GM12878 (cell line): ENCODE data around the gene TRANK1. TPM values are rescaled to one million over a fixed set of nuclear protein-coding genes. Genes with fewer than 3 reads are reported as not detected.

Experiments used
- ATAC-seq: fragments of 200-7000 bp; cut with Tn5 transposase; 3 replicates; pipeline ENCODE4 v1.9.1; 2020; ENCODE audit warnings: mild to moderate bottlenecking, moderate library complexity
- BruUV-seq: library from RNA; stranded (reverse); fragments of 400-500 nt; replicated peaks from 2 replicates; lab custom pipeline; 2021; lab: Mats Ljungman, UMichigan
- CTCF ChIA-PET: fragments of 300-600 bp; sonication (Branson Sonifier 250); formaldehyde crosslinking; extraction: SDS; loops from one replicate; lab custom pipeline; 2021; ENCODE audit warnings: inconsistent platforms; lab: Yijun Ruan, JAX
- POLR2A ChIA-PET: fragments of 350-600 bp; formaldehyde crosslinking; extraction: SDS; loops from one replicate; lab custom pipeline; 2021; ENCODE audit warnings: inconsistent platforms; lab: Charles Lee
- RAD21 ChIA-PET: fragments of 300-600 bp; sonication (Branson Sonifier 250); formaldehyde crosslinking; loops from one replicate; lab custom pipeline; 2023; ENCODE audit warnings: antibody characterized with exemption; ENCODE audit not compliant: unreplicated experiment; lab: Charles Lee
- SMC1A ChIA-PET: fragments of 300-600 bp; sonication (Branson Sonifier 250); formaldehyde crosslinking; loops from one replicate; lab custom pipeline; 2023; ENCODE audit not compliant: unreplicated experiment, uncharacterized antibody; lab: Charles Lee
- DNase-seq: peaks from one replicate; pipeline ENCODE4 v3.0.0-alpha.2; 2011; ENCODE audit warnings: low read depth, low spot score
- FAIRE-seq: peaks from 3 replicates; lab custom pipeline; 2011; peaks lifted over from hg19 to GRCh38; lab: Jason Lieb, UNC
- H2AFZ ChIP-seq: 2 replicates; pipeline ENCODE4 v1.6.0; 2011; ENCODE audit warnings: low read depth, low read length, control low read depth; ENCODE audit not compliant: control insufficient read depth
- H3K27ac ChIP-seq: 2 replicates; pipeline ENCODE4 v1.5.1; 2011; ENCODE audit warnings: control low read depth; ENCODE audit not compliant: control insufficient read depth, insufficient read depth
- H3K27me3 ChIP-seq, 2 experiments: replicated peaks in 1 of 2; 2 replicates each; pipeline versions ENCODE4 v1.6.0 to v1.6.1; 2011; ENCODE audit warnings: low read length in 1 of 2; ENCODE audit not compliant: control insufficient read depth in 2 of 2, insufficient read depth in 2 of 2
- H3K36me3 ChIP-seq, 2 experiments: 2 replicates each; pipeline ENCODE4 v1.5.1; 2011; ENCODE audit warnings: low read length in 1 of 2; ENCODE audit not compliant: control insufficient read depth in 2 of 2, insufficient read depth in 2 of 2
- H3K4me1 ChIP-seq: 2 replicates; pipeline ENCODE4 v1.6.1; 2011; ENCODE audit warnings: mild to moderate bottlenecking, low read length, moderate library complexity, mixed read lengths; ENCODE audit not compliant: control insufficient read depth, insufficient read depth
- H3K4me2 ChIP-seq: 2 replicates; pipeline ENCODE4 v1.6.0; 2011; ENCODE audit warnings: control low read depth; ENCODE audit not compliant: control insufficient read depth, insufficient read depth
- H3K4me3 ChIP-seq: fragments of 200-600 bp; sonication (generic); 2 replicates; pipeline ENCODE4 v1.5.1; 2016
- H3K79me2 ChIP-seq: 2 replicates; pipeline ENCODE4 v1.6.0; 2011; ENCODE audit warnings: low read length; ENCODE audit not compliant: control insufficient read depth, insufficient read depth
- H3K9ac ChIP-seq: 2 replicates; pipeline ENCODE4 v1.8.0; 2011; ENCODE audit warnings: low read length, control low read depth, mixed read lengths; ENCODE audit not compliant: control insufficient read depth, insufficient read depth
- H3K9me3 ChIP-seq: replicated peaks from 3 replicates; pipeline ENCODE4 v1.5.1; 2011; ENCODE audit warnings: mild to moderate bottlenecking, low read length; ENCODE audit not compliant: control insufficient read depth, insufficient read depth
- H4K20me1 ChIP-seq: 2 replicates; pipeline ENCODE4 v1.6.0; 2011; ENCODE audit not compliant: control insufficient read depth, insufficient read depth
- ATF2 ChIP-seq: IDR thresholded peaks from 2 replicates; pipeline ENCODE4 v1.6.1; 2012; ENCODE audit warnings: low read length, inconsistent platforms
- EED ChIP-seq: sonication (generic); IDR thresholded peaks from 2 replicates; pipeline ENCODE4 v1.6.1; 2016; ENCODE audit warnings: antibody characterized with exemption, low read depth
- MXI1 ChIP-seq: fragments of 150-350 bp; IDR thresholded peaks from 2 replicates; pipeline ENCODE4 v1.6.1; 2011; ENCODE audit warnings: low read depth, mild to moderate bottlenecking, inconsistent platforms, low read length, improper control_type of control experiment
- NFIC ChIP-seq: IDR thresholded peaks from 2 replicates; pipeline ENCODE4 v1.6.1; 2012; ENCODE audit warnings: low read depth, mild to moderate bottlenecking, inconsistent platforms, low read length, moderate library complexity
- NR2F1 ChIP-seq: fragments of 450-650 bp; conservative IDR thresholded peaks from 2 replicates; pipeline ENCODE4 v1.6.1; 2017; ENCODE audit warnings: mild to moderate bottlenecking
- POLR2AphosphoS2 ChIP-seq: IDR thresholded peaks from 2 replicates; pipeline ENCODE4 v1.6.1; 2011; ENCODE audit warnings: low read depth, mild to moderate bottlenecking, low read length, improper control_type of control experiment, moderate library complexity
- RUNX3 ChIP-seq: IDR thresholded peaks from 2 replicates; pipeline ENCODE4 v1.6.1; 2012; ENCODE audit warnings: low read length, inconsistent platforms
- SIN3A ChIP-seq: IDR thresholded peaks from 2 replicates; pipeline ENCODE4 v1.6.1; 2012; ENCODE audit warnings: low read depth, low read length, improper control_type of control experiment
- SRF ChIP-seq, 2 experiments: IDR thresholded peaks; 2 replicates each; pipeline ENCODE4 v1.6.1; 2011; ENCODE audit warnings: low read depth in 2 of 2, low read length in 2 of 2, mild to moderate bottlenecking in 1 of 2, moderate library complexity in 1 of 2
- ZBTB4 ChIP-seq: fragments of 450-650 bp; formaldehyde crosslinking; IDR thresholded peaks from 2 replicates; pipeline ENCODE4 v1.4.0; 2022; ENCODE audit warnings: mild to moderate bottlenecking, moderate library complexity
- ZSCAN29 ChIP-seq: fragments of 450-650 bp; IDR thresholded peaks from 2 replicates; pipeline ENCODE4 v1.6.1; 2017; ENCODE audit warnings: mild to moderate bottlenecking, moderate library complexity
- WGBS: methylation state at CpG from one replicate; pipeline ENCODE4 v1.1.6; 2016; ENCODE audit warnings: low lambda C conversion rate; ENCODE audit not compliant: insufficient replicate concordance, insufficient coverage; ENCODE audit errors: missing lambda C conversion rate; 5-methylcytosine and 5-hydroxymethylcytosine counted together
- in situ Hi-C: fragments of 300-500 bp; cut with MboI; formaldehyde crosslinking; loops from 9 replicates; pipeline ENCODE4 v1.14.3; 2018; ENCODE audit warnings: mixed read lengths
- intact Hi-C: fragments of 100-400 bp; cut with micrococcal nuclease; formaldehyde crosslinking; loops from one replicate; pipeline ENCODE4 v1.14.2; 2022; ENCODE audit not compliant: unreplicated experiment
- polyA plus RNA-seq, 11 experiments: library from polyadenylated mRNA; depleted of rRNA in 4 of 11; unstranded in 6 of 11; stranded (reverse) in 5 of 11; fragments of >200 nt; fragmentation: Nextera tagmentation in 4 of 11; fragmentation: Illumina TruSeq in 1 of 11; extraction: Ambion mirVana in 4 of 11; extraction: Trizol in 1 of 11; gene quantifications; 1 replicate in 1 of 11; 2 replicates in 10 of 11; pipeline versions ENCODE4 v1.2.1 to v1.2.3, GENCODE V29; 2011 to 2016; ENCODE audit warnings: inconsistent platforms in 2 of 11, missing spikeins in 2 of 11, low read depth in 1 of 11
- total RNA-seq, 4 experiments: library from RNA; depleted of rRNA in 3 of 4; stranded (reverse); fragments of >200 nt in 3 of 4; fragmentation: Illumina TruSeq in 1 of 4; extraction: Trizol in 1 of 4; gene quantifications; 2 replicates each; pipeline versions ENCODE4 v1.2.1 to v1.2.3, GENCODE V29; 2013 to 2021
- TF ChIP-seq, protein P1 (sequence below): fragments of 450-650 bp; formaldehyde crosslinking; IDR thresholded peaks from 2 replicates; pipeline ENCODE4 v1.4.0; 2020; ENCODE audit warnings: mild to moderate bottlenecking, moderate library complexity
- TF ChIP-seq, protein P2 (sequence below): IDR thresholded peaks from 2 replicates; pipeline ENCODE4 v1.6.1; 2012; ENCODE audit warnings: low read depth, low read length, improper control_type of control experiment

Gene TRANK1
- total and polyA plus RNA-seq, 10 of the 15 experiments (the other 5 are each of a cell fraction or from before 2014, with no cell fraction given): 0.46 to 8.8 (median 1.1) TPM

DNA sequence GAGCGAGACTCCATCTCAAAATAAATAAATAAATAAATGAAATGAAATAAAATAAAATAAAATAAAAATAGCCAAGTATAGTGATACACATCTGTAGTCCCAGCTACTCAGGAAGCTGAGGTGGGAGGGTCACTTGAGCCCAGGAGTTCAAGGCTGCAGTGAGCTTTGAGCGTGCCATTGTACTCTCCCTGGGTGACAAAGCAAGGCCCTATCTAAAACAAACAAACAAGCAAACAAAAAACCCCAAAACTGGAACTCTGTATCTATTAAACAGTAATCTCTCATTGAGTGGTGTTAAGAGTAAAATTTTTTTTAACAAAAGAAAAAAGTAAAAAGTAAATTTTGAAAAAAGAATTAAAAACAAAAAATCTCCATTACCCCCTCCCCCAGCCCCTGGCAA is 27.3 kb upstream of the TRANK1 start:
- RAD21 ChIA-PET: no interaction called here
- CTCF ChIA-PET: interaction anchor here (3.0 kb wide), 1 partner anchor 14 kb away, joined by 14 read pairs; no protein-coding TSS in a partner anchor
- BruUV-seq: no TSS peak
- ATAC-seq (no peak), DNase-seq (no peak), FAIRE-seq (no peak)
- no peaks in the 10 kb centered on the region for H3K36me3 ChIP-seq
- H3K9me3 ChIP-seq: no peaks in the 10 kb centered on the region
- no peaks in the 10 kb centered on the region for H3K27me3 ChIP-seq
- no peak overlapping the region for H3K27ac ChIP-seq
- in situ Hi-C loops: no loop called here
- no peak overlapping the region for H2AFZ ChIP-seq
- no peaks in the 10 kb centered on the region for H3K79me2 ChIP-seq
- SMC1A ChIA-PET: interaction anchor here (1.1 to 5.1 kb wide), 3 partner anchors 14 to 18 kb away, joined by 3 to 34 read pairs (median 8); no protein-coding TSS in a partner anchor
- no peak overlapping the region for H3K4me3 ChIP-seq
- intact Hi-C loops: no loop called here
- H3K4me1 ChIP-seq: peaks cover 9% of the 10 kb centered on the region
- POLR2A ChIA-PET: no interaction called here
- 97% methylated on average over 2 of the region's 2 CpGs for WGBS
- H3K4me2 ChIP-seq: no peak overlapping the region
- no peak overlapping the region for H3K9ac ChIP-seq
- no peaks in the 10 kb centered on the region for H4K20me1 ChIP-seq
- TF ChIP-seq SRF (IDR thresholded peaks at IDR 0.05; ENCODE audit: low read depth in 2 of 2, low read length in 2 of 2) (no peak), MXI1 (no peak), ZSCAN29 (no peak), ZBTB4 (CRISPR knock-in tag) (no peak), ATF2 (no peak), NFIC (no peak), NR2F1 (no peak), SIN3A (no peak), EED (no peak), POLR2AphosphoS2 (no peak), RUNX3 (no peak)
- TF ChIP-seq, protein P1, sequence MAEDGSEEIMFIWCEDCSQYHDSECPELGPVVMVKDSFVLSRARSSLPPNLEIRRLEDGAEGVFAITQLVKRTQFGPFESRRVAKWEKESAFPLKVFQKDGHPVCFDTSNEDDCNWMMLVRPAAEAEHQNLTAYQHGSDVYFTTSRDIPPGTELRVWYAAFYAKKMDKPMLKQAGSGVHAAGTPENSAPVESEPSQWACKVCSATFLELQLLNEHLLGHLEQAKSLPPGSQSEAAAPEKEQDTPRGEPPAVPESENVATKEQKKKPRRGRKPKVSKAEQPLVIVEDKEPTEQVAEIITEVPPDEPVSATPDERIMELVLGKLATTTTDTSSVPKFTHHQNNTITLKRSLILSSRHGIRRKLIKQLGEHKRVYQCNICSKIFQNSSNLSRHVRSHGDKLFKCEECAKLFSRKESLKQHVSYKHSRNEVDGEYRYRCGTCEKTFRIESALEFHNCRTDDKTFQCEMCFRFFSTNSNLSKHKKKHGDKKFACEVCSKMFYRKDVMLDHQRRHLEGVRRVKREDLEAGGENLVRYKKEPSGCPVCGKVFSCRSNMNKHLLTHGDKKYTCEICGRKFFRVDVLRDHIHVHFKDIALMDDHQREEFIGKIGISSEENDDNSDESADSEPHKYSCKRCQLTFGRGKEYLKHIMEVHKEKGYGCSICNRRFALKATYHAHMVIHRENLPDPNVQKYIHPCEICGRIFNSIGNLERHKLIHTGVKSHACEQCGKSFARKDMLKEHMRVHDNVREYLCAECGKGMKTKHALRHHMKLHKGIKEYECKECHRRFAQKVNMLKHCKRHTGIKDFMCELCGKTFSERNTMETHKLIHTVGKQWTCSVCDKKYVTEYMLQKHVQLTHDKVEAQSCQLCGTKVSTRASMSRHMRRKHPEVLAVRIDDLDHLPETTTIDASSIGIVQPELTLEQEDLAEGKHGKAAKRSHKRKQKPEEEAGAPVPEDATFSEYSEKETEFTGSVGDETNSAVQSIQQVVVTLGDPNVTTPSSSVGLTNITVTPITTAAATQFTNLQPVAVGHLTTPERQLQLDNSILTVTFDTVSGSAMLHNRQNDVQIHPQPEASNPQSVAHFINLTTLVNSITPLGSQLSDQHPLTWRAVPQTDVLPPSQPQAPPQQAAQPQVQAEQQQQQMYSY (CRISPR knock-in tag): no peak
- TF ChIP-seq, protein P2, sequence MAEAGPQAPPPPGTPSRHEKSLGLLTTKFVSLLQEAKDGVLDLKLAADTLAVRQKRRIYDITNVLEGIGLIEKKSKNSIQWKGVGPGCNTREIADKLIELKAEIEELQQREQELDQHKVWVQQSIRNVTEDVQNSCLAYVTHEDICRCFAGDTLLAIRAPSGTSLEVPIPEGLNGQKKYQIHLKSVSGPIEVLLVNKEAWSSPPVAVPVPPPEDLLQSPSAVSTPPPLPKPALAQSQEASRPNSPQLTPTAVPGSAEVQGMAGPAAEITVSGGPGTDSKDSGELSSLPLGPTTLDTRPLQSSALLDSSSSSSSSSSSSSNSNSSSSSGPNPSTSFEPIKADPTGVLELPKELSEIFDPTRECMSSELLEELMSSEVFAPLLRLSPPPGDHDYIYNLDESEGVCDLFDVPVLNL: no peak
